Activated CD4-positive, alpha-beta T cell treated with anti-CD3 and anti-CD28 coated beads, Interleukin-2, amount 10 ng/mL, durations not matched to agents 7 days and 5 days (primary cell): ENCODE data around the gene MALT1. TPM values are rescaled to one million over a fixed set of nuclear protein-coding genes. Genes with fewer than 3 reads are reported as not detected.

Source experiments
- CTCF ChIA-PET: fragments of 350-600 bp; sonication (Branson Sonifier 250); formaldehyde crosslinking; loops from one replicate; lab custom pipeline; 2021; ENCODE audit warnings: antibody characterized with exemption; lab: Charles Lee
- POLR2A ChIA-PET: fragments of 350-600 bp; sonication (Branson Sonifier 250); formaldehyde crosslinking; loops from one replicate; lab custom pipeline; 2021; ENCODE audit warnings: antibody characterized with exemption; lab: Charles Lee
- DNase-seq: peaks from one replicate; pipeline ENCODE4 v3.0.0-alpha.2; 2020
- H3K27ac Mint-ChIP-seq: one replicate; pipeline ENCODE4 v1.8.0; 2021; ENCODE audit warnings: mild to moderate bottlenecking, moderate library complexity, mixed read lengths
- H3K27me3 Mint-ChIP-seq: one replicate; pipeline ENCODE4 v1.8.0; 2021; ENCODE audit warnings: mixed read lengths
- H3K36me3 Mint-ChIP-seq: one replicate; pipeline ENCODE4 v1.8.0; 2021; ENCODE audit warnings: low read depth, mixed read lengths
- H3K4me1 Mint-ChIP-seq: one replicate; pipeline ENCODE4 v1.8.0; 2021; ENCODE audit warnings: mixed read lengths
- H3K4me3 Mint-ChIP-seq: one replicate; pipeline ENCODE4 v1.8.0; 2021; ENCODE audit warnings: mild to moderate bottlenecking, moderate library complexity, mixed read lengths
- H3K9me3 Mint-ChIP-seq: one replicate; pipeline ENCODE4 v1.8.0; 2021; ENCODE audit warnings: mixed read lengths
- total RNA-seq, 2 experiments: library from RNA; stranded (reverse); gene quantifications; one replicate each; pipeline ENCODE4 v1.2.3, GENCODE V29; 2021

MALT1 gene, protein sequence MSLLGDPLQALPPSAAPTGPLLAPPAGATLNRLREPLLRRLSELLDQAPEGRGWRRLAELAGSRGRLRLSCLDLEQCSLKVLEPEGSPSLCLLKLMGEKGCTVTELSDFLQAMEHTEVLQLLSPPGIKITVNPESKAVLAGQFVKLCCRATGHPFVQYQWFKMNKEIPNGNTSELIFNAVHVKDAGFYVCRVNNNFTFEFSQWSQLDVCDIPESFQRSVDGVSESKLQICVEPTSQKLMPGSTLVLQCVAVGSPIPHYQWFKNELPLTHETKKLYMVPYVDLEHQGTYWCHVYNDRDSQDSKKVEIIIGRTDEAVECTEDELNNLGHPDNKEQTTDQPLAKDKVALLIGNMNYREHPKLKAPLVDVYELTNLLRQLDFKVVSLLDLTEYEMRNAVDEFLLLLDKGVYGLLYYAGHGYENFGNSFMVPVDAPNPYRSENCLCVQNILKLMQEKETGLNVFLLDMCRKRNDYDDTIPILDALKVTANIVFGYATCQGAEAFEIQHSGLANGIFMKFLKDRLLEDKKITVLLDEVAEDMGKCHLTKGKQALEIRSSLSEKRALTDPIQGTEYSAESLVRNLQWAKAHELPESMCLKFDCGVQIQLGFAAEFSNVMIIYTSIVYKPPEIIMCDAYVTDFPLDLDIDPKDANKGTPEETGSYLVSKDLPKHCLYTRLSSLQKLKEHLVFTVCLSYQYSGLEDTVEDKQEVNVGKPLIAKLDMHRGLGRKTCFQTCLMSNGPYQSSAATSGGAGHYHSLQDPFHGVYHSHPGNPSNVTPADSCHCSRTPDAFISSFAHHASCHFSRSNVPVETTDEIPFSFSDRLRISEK
- 10 to 100 TPM; 52.1 to 57.0 TPM for total RNA-seq

DNA sequence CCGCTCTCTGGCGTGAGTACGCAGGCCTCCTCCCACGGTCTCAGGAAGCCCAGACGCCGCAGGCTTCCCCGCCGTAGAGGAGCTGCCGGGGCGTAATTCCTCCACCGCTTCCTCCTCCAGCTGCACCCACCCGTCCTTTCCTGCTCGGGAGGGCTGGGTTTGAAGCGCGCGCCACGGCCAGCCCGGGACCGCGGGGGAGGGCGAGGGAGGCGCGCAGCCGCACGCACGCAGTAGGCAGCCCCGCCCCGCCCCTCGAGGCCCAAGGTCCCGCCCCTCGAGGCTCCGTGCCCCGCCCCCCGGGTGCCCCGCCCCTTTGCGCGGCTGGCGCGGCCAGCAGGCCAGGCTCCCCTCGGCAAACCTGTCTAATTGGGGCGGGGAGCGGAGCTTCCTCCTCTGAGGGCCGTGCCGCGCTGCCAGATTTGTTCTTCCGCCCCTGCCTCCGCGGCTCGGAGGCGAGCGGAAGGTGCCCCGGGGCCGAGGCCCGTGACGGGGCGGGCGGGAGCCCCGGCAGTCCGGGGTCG, at the start of gene MALT1:
TSS of gene MALT1 (plus strand) at position 355 of the 521 bp plus-strand sequence. CDS start 179 bp downstream, outside the sequence.
- peaks cover 64% of the 10 kb centered on the region for H3K4me1 Mint-ChIP-seq
- peak within 1 kb of the TSS; percentile 97 for H3K27ac Mint-ChIP-seq
- POLR2A ChIA-PET = interaction anchor here (0.5 to 1.6 kb wide), 5 partner anchors 13 to 129 kb away, joined by 3 to 5 read pairs (median 3); no protein-coding TSS in a partner anchor

DNA sequence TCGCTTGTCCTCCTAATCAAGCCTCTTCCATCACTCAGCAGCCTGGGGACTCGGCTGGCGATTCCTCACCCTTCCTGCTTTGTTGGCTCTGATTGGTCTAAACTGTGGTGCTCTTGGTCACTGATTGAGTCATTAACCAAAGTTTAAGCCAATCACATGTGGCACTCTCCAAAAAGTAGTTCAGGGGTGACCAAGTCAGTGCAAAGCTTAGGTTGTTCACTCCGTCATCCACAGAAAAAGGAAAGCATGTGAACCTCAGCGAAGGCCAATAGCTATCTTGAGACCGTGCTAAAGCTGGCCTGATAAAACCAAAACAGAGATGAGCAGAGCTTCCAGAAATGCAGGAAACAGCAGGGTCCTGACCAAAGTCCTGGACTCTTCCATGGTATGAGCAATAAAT, 47.3 kb upstream of the MALT1 start:
- Mint-ChIP-seq H3K36me3 (no peaks in the 10 kb centered on the region), H3K27me3 (peaks cover 5% of the 10 kb centered on the region), H3K27ac (no peak overlapping the region), H3K9me3 (peaks cover 2% of the 10 kb centered on the region), H3K4me1 (peaks cover 6% of the 10 kb centered on the region), H3K4me3 (no peak overlapping the region)
- ChIA-PET CTCF (interaction anchor here (1.0 to 1.5 kb wide), 2 partner anchors 13 to 16 kb away, joined by 3 to 4 read pairs; no protein-coding TSS in a partner anchor), POLR2A (no interaction called here)
- DNase-seq = no peak

More for the DNA sequence above, at the start of gene MALT1:
- peak within 1 kb of the TSS; percentile 96 for H3K4me3 Mint-ChIP-seq
- CTCF ChIA-PET = interaction anchor here (0.6 to 4.5 kb wide), 13 partner anchors 10 to 127 kb away, joined by 3 to 44 read pairs (median 6); no protein-coding TSS in a partner anchor
- H3K9me3 Mint-ChIP-seq = no peaks in the 10 kb centered on the region
- peaks cover 2% of the 10 kb centered on the region for H3K27me3 Mint-ChIP-seq
- H3K36me3 Mint-ChIP-seq = peaks cover 29% of the 10 kb centered on the region
- DNase-seq = peak; percentile 94

DNA sequence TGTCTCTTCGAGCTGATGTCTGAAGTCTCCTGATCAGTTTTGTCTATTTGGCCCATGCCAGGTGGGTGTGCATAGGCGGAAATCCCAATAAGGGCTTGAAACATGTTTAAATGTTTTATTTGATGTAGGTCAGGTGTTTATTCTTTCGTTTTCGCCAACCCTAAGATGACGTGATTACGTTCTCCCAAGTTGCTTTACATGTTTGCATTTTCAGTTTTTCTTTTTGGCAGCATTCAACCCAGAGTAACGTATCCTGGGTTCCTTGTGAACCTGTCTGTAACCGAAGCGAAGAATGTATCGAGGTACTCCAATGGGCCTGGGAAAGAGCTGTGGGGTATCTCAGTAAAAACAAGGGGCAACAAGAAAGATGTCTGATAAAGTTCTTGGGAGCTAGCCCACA, 45.4 kb upstream of the MALT1 start:
- Mint-ChIP-seq H3K9me3 (peaks cover 2% of the 10 kb centered on the region), H3K27me3 (peaks cover 5% of the 10 kb centered on the region), H3K4me1 (peaks cover 17% of the 10 kb centered on the region), H3K27ac (no peak overlapping the region), H3K36me3 (no peaks in the 10 kb centered on the region), H3K4me3 (no peak overlapping the region)
- POLR2A ChIA-PET = no interaction called here
- CTCF ChIA-PET = interaction anchor here (1.1 to 1.5 kb wide), 2 partner anchors 14 kb away, joined by 3 to 4 read pairs; no protein-coding TSS in a partner anchor
- DNase-seq = no peak

DNA sequence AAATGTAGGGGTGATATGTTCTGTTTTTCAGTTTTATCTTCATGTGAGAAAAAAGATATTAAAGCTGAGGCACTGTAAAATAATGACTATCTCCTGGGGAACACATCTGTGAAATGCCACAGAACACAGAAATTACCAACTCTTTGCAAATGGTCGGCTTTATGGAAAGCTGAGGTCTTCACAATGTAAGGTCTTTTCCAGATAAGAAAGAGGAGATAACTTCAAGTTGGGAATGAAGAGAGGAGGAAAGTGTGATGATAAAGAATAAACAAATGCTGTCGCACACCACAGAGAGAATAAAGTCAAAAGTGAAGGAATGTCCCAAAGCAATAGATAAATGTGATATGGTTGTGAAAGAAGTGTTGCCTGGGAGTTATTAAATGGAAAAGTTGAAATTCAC, 41.2 kb upstream of the MALT1 start:
- peaks cover 33% of the 10 kb centered on the region for H3K4me1 Mint-ChIP-seq
- DNase-seq = no peak
- POLR2A ChIA-PET = no interaction called here
- no peak overlapping the region for H3K27ac Mint-ChIP-seq
- H3K27me3 Mint-ChIP-seq = peaks cover 2% of the 10 kb centered on the region
- H3K36me3 Mint-ChIP-seq = no peaks in the 10 kb centered on the region
- peaks cover 2% of the 10 kb centered on the region for H3K9me3 Mint-ChIP-seq
- H3K4me3 Mint-ChIP-seq = no peak overlapping the region
- CTCF ChIA-PET = interaction anchor here (0.8 kb wide), 1 partner anchor 86 kb away, joined by 3 read pairs; no protein-coding TSS in a partner anchor

DNA sequence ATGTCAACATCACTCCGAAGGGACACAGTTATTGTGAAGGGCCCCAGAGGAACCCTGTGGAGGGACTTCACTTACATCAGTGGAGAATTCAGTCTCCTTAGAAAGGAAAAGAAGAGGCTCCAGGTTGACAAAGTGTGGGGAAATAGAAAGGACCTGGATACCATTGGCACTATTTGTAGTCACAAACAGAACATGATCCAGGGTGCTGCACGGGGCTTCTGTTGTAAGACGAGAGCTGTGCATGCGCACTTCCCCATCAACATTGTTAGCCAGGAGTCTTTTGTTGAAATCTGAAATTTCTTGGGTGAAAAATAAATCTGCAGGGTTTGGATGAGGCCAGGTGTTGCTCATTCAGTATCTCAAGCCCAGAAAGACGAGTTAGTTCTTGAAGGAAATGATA, 40.0 kb upstream of the MALT1 start:
- POLR2A ChIA-PET = no interaction called here

DNA sequence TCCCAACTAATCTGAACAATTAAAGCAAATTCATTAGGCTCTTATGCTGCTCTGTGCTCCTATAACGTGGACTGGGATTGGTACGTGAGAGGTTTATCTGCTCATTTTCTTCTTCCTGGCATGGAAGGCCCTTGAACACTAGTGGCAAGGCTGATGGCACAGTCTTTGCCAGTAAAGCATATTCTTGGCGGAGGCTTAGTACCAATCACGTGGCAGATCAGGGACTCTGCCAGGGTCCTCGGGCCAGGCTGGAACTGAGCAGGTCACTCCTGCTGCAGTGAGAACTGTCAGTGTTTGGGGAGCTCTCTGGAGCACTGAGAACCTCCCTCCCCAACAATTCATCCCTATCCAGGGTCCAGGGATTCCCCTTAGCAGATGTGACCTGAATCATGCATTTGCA, 38.7 kb upstream of the MALT1 start:
- CTCF ChIA-PET = interaction anchor here (1.5 kb wide), 1 partner anchor 17 kb away, joined by 5 read pairs; no protein-coding TSS in a partner anchor
- POLR2A ChIA-PET = no interaction called here
- H3K9me3 Mint-ChIP-seq = no peaks in the 10 kb centered on the region
- peaks cover 2% of the 10 kb centered on the region for H3K27me3 Mint-ChIP-seq
- H3K27ac Mint-ChIP-seq = no peak overlapping the region
- DNase-seq = no peak
- peaks cover 2% of the 10 kb centered on the region for H3K36me3 Mint-ChIP-seq
- H3K4me1 Mint-ChIP-seq = peaks cover 40% of the 10 kb centered on the region
- no peak overlapping the region for H3K4me3 Mint-ChIP-seq

More for the DNA sequence above, 40.0 kb upstream of the MALT1 start:
- no peak for DNase-seq
- H3K36me3 Mint-ChIP-seq = peaks cover 2% of the 10 kb centered on the region
- no peak overlapping the region for H3K4me3 Mint-ChIP-seq
- H3K27ac Mint-ChIP-seq = no peak overlapping the region
- H3K27me3 Mint-ChIP-seq = peaks cover 2% of the 10 kb centered on the region
- peaks cover 38% of the 10 kb centered on the region for H3K4me1 Mint-ChIP-seq
- CTCF ChIA-PET = interaction anchor here (1.2 to 1.5 kb wide), 2 partner anchors 10 to 16 kb away, joined by 3 to 5 read pairs; no protein-coding TSS in a partner anchor
- peaks cover 2% of the 10 kb centered on the region for H3K9me3 Mint-ChIP-seq

DNA sequence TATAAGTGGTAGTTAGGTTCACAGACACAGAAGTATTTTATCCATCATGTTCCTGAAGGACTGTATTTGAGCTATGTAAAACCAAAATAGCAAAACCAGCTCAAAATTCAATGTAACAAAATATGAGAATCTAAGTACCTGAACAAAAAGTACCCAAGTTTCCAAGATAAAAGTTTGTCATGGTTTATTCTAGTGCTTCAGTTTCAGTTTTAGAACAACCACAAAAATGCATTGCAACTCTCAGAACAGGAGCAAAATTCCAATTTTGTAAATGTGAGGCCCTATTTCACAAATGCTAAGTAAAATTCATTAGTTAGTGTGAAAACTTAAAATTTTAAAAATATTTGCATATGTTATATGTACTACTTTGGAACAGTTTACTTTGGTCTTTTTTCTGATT, 37.4 kb upstream of the MALT1 start:
- Mint-ChIP-seq H3K4me3 (no peak overlapping the region), H3K36me3 (peaks cover 2% of the 10 kb centered on the region), H3K9me3 (peaks cover 2% of the 10 kb centered on the region), H3K27me3 (peaks cover 2% of the 10 kb centered on the region), H3K4me1 (peaks cover 44% of the 10 kb centered on the region), H3K27ac (no peak overlapping the region)
- ChIA-PET CTCF (no interaction called here), POLR2A (no interaction called here)
- no peak for DNase-seq

DNA sequence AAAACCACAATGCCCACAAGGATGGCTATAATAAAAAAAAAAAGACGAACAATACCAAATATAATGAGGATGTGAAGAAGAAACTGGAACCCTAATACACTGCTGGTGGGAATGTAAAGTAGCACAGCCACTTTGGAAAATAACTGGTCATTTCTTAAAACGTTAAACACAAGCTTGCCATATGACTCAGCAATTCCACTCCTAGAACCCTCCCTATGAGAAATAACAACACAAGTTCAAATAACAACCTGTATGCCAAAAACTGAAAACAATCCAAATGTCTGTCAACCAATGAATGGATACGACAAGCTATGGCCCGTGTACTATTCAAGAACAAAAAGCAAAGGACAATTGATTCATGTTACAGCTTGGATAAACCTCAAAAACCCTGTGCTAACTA, 35.4 kb upstream of the MALT1 start:
- Mint-ChIP-seq H3K27me3 (no peaks in the 10 kb centered on the region), H3K27ac (no peak overlapping the region), H3K4me1 (peaks cover 32% of the 10 kb centered on the region), H3K4me3 (no peak overlapping the region), H3K36me3 (peaks cover 2% of the 10 kb centered on the region), H3K9me3 (peaks cover 2% of the 10 kb centered on the region)
- POLR2A ChIA-PET = interaction anchor here (0.7 kb wide), 1 partner anchor 99 kb away, joined by 3 read pairs; no protein-coding TSS in a partner anchor
- CTCF ChIA-PET = interaction anchor here (1.1 to 1.3 kb wide), 2 partner anchors 20 to 29 kb away, joined by 3 to 4 read pairs; no protein-coding TSS in a partner anchor
- DNase-seq = no peak

DNA sequence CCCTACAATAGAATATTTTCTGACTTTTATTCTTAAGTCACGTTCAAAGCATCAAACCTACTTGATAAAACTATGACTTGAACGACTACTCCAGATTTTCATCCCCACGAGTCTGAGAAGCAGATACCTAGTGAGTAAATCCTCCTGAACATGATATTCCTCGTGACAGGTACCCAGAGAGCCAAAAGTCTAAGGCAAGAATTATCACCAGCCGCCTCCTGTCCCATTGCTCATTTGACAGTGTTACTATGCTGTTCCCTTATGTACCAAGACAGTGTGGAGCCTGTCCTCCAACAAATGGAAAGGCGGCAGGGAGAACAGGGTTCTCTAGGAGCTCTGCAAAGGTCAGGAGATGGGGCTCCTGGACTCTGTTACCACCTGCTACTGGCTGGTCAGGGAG, 34.1 kb upstream of the MALT1 start:
- Mint-ChIP-seq H3K27me3 (no peaks in the 10 kb centered on the region), H3K9me3 (peaks cover 2% of the 10 kb centered on the region), H3K36me3 (peaks cover 2% of the 10 kb centered on the region), H3K4me1 (peaks cover 32% of the 10 kb centered on the region), H3K27ac (no peak overlapping the region), H3K4me3 (no peak overlapping the region)
- DNase-seq = no peak
- CTCF ChIA-PET = interaction anchor here (1.3 to 2.1 kb wide), 3 partner anchors 13 to 22 kb away, joined by 3 to 9 read pairs (median 4); no protein-coding TSS in a partner anchor
- POLR2A ChIA-PET = no interaction called here

DNA sequence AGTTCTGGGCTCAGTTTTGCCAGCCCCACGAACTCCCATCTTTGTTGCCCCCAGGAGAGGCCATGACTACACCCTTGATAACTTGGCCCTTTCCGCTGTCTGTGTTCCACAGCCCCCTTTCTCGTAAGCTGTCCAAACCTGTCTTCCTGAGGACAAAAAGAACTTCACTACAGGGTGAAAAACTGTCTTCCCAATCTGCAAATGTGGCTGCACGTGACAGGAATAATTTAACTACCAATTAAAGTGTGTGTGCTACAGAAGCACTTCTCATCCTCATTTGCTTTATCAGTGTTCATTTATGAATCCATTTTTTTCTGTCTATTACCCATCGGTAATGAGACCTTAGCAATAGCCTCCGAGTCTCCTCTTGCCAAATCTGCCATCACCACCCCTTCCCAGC, 33.3 kb upstream of the MALT1 start:
- no peaks in the 10 kb centered on the region for H3K27me3 Mint-ChIP-seq
- ChIA-PET POLR2A (no interaction called here), CTCF (interaction anchor here (1.5 to 2.1 kb wide), 2 partner anchors 14 to 20 kb away, joined by 4 to 9 read pairs; no protein-coding TSS in a partner anchor)
- H3K36me3 Mint-ChIP-seq = peaks cover 2% of the 10 kb centered on the region
- no peak overlapping the region for H3K27ac Mint-ChIP-seq
- peaks cover 32% of the 10 kb centered on the region for H3K4me1 Mint-ChIP-seq
- peaks cover 2% of the 10 kb centered on the region for H3K9me3 Mint-ChIP-seq
- no peak for DNase-seq
- H3K4me3 Mint-ChIP-seq = no peak overlapping the region

DNA sequence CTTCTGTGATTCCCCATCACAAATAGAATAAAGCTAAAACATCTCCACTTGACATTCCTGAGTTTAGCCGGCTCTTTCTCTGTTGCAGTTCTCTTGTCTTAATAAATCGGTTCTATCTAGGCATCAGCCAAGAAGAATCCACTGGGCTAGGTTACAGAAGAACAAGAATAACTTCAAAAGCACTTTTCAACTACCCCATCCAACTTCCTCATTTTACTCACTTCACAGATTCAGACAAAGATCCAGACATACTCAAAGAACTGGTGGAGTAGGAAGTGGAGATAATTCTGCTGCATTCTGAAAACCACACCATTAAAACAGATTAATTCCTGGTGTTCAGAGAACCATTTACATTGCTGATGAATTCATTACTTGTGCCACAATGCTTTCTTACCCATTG, 32.8 kb upstream of the MALT1 start:
- Mint-ChIP-seq H3K27ac (no peak overlapping the region), H3K4me1 (peaks cover 29% of the 10 kb centered on the region)
- CTCF ChIA-PET = interaction anchor here (1.3 to 2.1 kb wide), 2 partner anchors 20 to 23 kb away, joined by 6 to 9 read pairs; no protein-coding TSS in a partner anchor

DNA sequence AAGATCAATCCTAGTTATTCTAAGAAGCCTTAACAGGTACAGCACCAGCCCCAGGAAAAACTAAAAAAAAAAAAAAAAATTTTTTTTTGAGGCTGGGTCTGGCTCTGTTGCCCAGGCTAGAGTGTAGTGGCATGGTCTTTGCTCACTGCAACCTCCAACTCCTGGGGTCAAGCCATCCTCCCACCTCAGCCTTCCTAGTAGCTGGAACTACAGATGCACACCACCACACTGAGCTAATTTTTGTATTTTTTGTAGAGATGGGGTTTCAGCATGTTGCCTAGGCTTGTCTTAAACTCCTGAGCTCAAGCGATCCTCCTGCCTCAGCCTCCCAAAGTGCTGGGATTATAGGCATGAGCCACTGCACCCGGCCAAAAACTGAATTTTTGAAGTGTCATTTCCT, 32.0 kb upstream of the MALT1 start:
- peaks cover 2% of the 10 kb centered on the region for H3K36me3 Mint-ChIP-seq
- H3K4me3 Mint-ChIP-seq = no peak overlapping the region
- POLR2A ChIA-PET = interaction anchor here (0.7 kb wide), 1 partner anchor 13 kb away, joined by 5 read pairs; no protein-coding TSS in a partner anchor
- peaks cover 21% of the 10 kb centered on the region for H3K4me1 Mint-ChIP-seq
- H3K27me3 Mint-ChIP-seq = no peaks in the 10 kb centered on the region
- CTCF ChIA-PET = interaction anchor here (0.7 to 1.3 kb wide), 3 partner anchors 16 to 29 kb away, joined by 3 to 6 read pairs (median 3); no protein-coding TSS in a partner anchor
- peaks cover 2% of the 10 kb centered on the region for H3K9me3 Mint-ChIP-seq
- no peak overlapping the region for H3K27ac Mint-ChIP-seq
- no peak for DNase-seq

More for the DNA sequence above, 32.8 kb upstream of the MALT1 start:
- no peaks in the 10 kb centered on the region for H3K27me3 Mint-ChIP-seq
- no peak overlapping the region for H3K4me3 Mint-ChIP-seq
- H3K9me3 Mint-ChIP-seq = peaks cover 2% of the 10 kb centered on the region
- POLR2A ChIA-PET = interaction anchor here (0.7 kb wide), 1 partner anchor 12 kb away, joined by 5 read pairs; no protein-coding TSS in a partner anchor
- peaks cover 2% of the 10 kb centered on the region for H3K36me3 Mint-ChIP-seq
- DNase-seq = no peak
